SH-SY5Y (cell line): ENCODE measurements around the gene C19orf44.

Experiments used
- GATA2 ChIP-seq: IDR thresholded peaks from 2 replicates; pipeline ENCODE4 v1.6.1; 2011; ENCODE audit warnings: mild to moderate bottlenecking, low read depth, low read length
- GATA3 ChIP-seq: IDR thresholded peaks from 2 replicates; pipeline ENCODE4 v1.6.1; 2011; ENCODE audit warnings: low read depth, mild to moderate bottlenecking, low read length, moderate library complexity

GRCh38 chr19:16529466-16530144 is 33.4 kb downstream of the C19orf44 start:
- TF ChIP-seq GATA2 (no peak), GATA3 (no peak)
